ENCODE results near the gene STUB1. TPM values are rescaled to one million over a fixed set of nuclear protein-coding genes. Genes with fewer than 3 reads are reported as not detected.

STUB1 gene
- total RNA-seq, 1 experiment from 2014 or later, result 111 TPM

DNA sequence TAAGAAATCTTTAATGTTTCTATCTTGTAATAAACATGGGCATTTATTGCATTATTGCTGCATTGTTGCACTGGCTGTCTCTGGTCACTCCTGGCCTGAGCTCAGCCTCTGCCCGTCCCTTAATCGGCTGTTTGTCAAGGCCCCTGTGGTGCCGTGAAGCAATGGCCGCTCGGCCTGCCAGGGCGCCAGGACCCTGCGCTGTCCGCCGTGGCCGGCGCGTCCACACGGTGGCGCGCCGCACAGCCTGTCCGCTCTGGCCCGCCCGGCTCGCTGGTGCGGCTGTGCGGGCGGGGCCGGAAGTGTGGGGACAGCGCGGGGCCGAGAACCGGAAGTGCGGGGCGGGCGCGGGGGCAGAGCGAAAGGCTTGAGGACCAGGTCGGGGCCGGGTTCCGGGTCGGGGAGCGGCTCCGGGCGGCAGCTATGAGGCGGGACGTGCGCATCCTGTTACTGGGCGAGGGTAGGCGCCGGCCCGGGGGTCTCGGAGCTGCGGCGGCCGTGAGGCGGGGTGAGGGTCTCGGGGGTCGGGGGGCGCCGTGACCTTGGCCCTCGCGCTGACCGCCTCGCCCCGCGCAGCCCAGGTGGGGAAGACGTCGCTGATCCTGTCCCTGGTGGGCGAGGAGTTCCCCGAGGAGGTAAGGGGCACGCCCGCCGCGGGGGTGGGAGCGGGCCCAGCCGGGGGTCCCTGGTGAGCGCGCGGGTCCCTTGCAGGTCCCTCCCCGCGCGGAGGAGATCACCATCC lies 12.3 kb upstream of the STUB1 start, which contains the start of gene RHOT2:
Gene RHOT2 (plus strand): TSS at position 353 of the 739 bp plus-strand sequence. CDS start 68 bp downstream, at position 421.
- CTCF ChIA-PET, result no interaction called here
- ATAC-seq, result peak; percentile 90
- Histone ChIP-seq H3K27me3 (ENCODE audit: insufficient read depth, low read length) (no peaks in the 10 kb centered on the region), H4K20me1 (ENCODE audit: insufficient read depth) (no peaks in the 10 kb centered on the region), H3K9me2 (ENCODE audit: insufficient read depth) (no peaks in the 10 kb centered on the region), H2AFZ (ENCODE audit: low read depth, low read length, poor library complexity, severe bottlenecking) (no peak within 1 kb of the TSS), H3K9ac (ENCODE audit: low read length) (peak within 1 kb of the TSS; percentile 80), H3K79me2 (ENCODE audit: insufficient read depth, low read length) (peaks cover 26% of the 10 kb centered on the region), H3K9me3 (ENCODE audit: control insufficient read depth in 1 of 2, insufficient read depth in 1 of 2, low read depth in 1 of 2, low read length in 2 of 2) (no peaks in the 10 kb centered on the region), H3K36me3 (ENCODE audit: control insufficient read depth in 1 of 2, insufficient read depth in 2 of 2, low read length in 2 of 2) (peaks cover 0 to 4% of the 10 kb centered on the region in 2 experiments; a peak in 1 of 4 replicates), H3K4me3 (replicated peaks in 1 of 2; ENCODE audit: low read depth in 1 of 2, low read length in 2 of 2) (peak within 1 kb of the TSS; percentile 66 to 72), H3K27ac (ENCODE audit: low read depth, low read length) (peak within 1 kb of the TSS; percentile 78), H3K4me2 (ENCODE audit: low read length) (peak within 1 kb of the TSS; percentile 74), H3K4me1 (ENCODE audit: control insufficient read depth in 1 of 2, insufficient read depth in 2 of 2, low read length in 2 of 2) (peaks cover 0 to 10% of the 10 kb centered on the region in 2 experiments; a peak in 1 of 4 replicates)
- intact Hi-C loops (cut with micrococcal nuclease), result no loop called here
- RAD21 ChIA-PET (ENCODE audit: low non-redundant PET in 1 of 2, low total read pairs in 2 of 2, uncharacterized antibody in 2 of 2, unreplicated experiment in 2 of 2), result no interaction called here
- BruUV-seq (replicated peaks), result no TSS peak
- no peak for DNase-seq (ENCODE audit: low read depth, low spot score)
- POLR2A ChIA-PET, result no interaction called here
- TF ChIP-seq, protein P1, sequence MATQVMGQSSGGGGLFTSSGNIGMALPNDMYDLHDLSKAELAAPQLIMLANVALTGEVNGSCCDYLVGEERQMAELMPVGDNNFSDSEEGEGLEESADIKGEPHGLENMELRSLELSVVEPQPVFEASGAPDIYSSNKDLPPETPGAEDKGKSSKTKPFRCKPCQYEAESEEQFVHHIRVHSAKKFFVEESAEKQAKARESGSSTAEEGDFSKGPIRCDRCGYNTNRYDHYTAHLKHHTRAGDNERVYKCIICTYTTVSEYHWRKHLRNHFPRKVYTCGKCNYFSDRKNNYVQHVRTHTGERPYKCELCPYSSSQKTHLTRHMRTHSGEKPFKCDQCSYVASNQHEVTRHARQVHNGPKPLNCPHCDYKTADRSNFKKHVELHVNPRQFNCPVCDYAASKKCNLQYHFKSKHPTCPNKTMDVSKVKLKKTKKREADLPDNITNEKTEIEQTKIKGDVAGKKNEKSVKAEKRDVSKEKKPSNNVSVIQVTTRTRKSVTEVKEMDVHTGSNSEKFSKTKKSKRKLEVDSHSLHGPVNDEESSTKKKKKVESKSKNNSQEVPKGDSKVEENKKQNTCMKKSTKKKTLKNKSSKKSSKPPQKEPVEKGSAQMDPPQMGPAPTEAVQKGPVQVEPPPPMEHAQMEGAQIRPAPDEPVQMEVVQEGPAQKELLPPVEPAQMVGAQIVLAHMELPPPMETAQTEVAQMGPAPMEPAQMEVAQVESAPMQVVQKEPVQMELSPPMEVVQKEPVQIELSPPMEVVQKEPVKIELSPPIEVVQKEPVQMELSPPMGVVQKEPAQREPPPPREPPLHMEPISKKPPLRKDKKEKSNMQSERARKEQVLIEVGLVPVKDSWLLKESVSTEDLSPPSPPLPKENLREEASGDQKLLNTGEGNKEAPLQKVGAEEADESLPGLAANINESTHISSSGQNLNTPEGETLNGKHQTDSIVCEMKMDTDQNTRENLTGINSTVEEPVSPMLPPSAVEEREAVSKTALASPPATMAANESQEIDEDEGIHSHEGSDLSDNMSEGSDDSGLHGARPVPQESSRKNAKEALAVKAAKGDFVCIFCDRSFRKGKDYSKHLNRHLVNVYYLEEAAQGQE (IDR thresholded peaks at IDR 0.05; ENCODE audit: low read depth), result no peak
- no peak for TF ChIP-seq CEBPB (IDR thresholded peaks at IDR 0.05; ENCODE audit: low read depth)
- no peak for TF ChIP-seq SRF (IDR thresholded peaks at IDR 0.05; ENCODE audit: low read depth)
- TF ChIP-seq, protein P2, sequence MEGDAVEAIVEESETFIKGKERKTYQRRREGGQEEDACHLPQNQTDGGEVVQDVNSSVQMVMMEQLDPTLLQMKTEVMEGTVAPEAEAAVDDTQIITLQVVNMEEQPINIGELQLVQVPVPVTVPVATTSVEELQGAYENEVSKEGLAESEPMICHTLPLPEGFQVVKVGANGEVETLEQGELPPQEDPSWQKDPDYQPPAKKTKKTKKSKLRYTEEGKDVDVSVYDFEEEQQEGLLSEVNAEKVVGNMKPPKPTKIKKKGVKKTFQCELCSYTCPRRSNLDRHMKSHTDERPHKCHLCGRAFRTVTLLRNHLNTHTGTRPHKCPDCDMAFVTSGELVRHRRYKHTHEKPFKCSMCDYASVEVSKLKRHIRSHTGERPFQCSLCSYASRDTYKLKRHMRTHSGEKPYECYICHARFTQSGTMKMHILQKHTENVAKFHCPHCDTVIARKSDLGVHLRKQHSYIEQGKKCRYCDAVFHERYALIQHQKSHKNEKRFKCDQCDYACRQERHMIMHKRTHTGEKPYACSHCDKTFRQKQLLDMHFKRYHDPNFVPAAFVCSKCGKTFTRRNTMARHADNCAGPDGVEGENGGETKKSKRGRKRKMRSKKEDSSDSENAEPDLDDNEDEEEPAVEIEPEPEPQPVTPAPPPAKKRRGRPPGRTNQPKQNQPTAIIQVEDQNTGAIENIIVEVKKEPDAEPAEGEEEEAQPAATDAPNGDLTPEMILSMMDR (IDR thresholded peaks at IDR 0.05 in 2 of 3, conservative IDR thresholded peaks at IDR 0.05 in 1 of 3; ENCODE audit: borderline replicate concordance in 1 of 3, insufficient read depth in 1 of 3, low read depth in 2 of 3, low read length in 2 of 3), result peak; percentile 37 to 60 (median 49); a peak in 5 of 6 replicates
- TF ChIP-seq CBX3 (IDR thresholded peaks at IDR 0.05; ENCODE audit: low read depth), result no peak
- TF ChIP-seq ZNF274 (IDR thresholded peaks at IDR 0.05; ENCODE audit: low read depth, low read length), result no peak
- no peak for TF ChIP-seq ZFX (IDR thresholded peaks at IDR 0.05)
- TF ChIP-seq JUND (IDR thresholded peaks at IDR 0.05), result no peak
- TF ChIP-seq, protein P3, sequence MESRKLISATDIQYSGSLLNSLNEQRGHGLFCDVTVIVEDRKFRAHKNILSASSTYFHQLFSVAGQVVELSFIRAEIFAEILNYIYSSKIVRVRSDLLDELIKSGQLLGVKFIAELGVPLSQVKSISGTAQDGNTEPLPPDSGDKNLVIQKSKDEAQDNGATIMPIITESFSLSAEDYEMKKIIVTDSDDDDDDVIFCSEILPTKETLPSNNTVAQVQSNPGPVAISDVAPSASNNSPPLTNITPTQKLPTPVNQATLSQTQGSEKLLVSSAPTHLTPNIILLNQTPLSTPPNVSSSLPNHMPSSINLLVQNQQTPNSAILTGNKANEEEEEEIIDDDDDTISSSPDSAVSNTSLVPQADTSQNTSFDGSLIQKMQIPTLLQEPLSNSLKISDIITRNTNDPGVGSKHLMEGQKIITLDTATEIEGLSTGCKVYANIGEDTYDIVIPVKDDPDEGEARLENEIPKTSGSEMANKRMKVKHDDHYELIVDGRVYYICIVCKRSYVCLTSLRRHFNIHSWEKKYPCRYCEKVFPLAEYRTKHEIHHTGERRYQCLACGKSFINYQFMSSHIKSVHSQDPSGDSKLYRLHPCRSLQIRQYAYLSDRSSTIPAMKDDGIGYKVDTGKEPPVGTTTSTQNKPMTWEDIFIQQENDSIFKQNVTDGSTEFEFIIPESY (IDR thresholded peaks at IDR 0.05; ENCODE audit: extremely low read depth, insufficient replicate concordance, low read length), result no peak
- no peak for TF ChIP-seq EZH2 (IDR thresholded peaks at IDR 0.05)
- TF ChIP-seq, protein P4, sequence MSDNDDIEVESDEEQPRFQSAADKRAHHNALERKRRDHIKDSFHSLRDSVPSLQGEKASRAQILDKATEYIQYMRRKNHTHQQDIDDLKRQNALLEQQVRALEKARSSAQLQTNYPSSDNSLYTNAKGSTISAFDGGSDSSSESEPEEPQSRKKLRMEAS (IDR thresholded peaks at IDR 0.05), result peak; percentile 50; the same call in 1 of the 2 replicates
- TF ChIP-seq SIN3A (IDR thresholded peaks at IDR 0.05; ENCODE audit: low read depth), result no peak
- no peak for TF ChIP-seq SP1 (IDR thresholded peaks at IDR 0.05; ENCODE audit: low read depth)
- TF ChIP-seq TCF7L2 (IDR thresholded peaks at IDR 0.05; ENCODE audit: borderline replicate concordance, extremely low read depth, insufficient read depth, insufficient read length), result no peak
- TF ChIP-seq POLR2A (IDR thresholded peaks at IDR 0.05; ENCODE audit: borderline replicate concordance, extremely low read depth, insufficient read depth, insufficient read length), result no peak
- TF ChIP-seq, protein P5, sequence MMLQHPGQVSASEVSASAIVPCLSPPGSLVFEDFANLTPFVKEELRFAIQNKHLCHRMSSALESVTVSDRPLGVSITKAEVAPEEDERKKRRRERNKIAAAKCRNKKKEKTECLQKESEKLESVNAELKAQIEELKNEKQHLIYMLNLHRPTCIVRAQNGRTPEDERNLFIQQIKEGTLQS (IDR thresholded peaks at IDR 0.05), result no peak
- TF ChIP-seq EGR1 (IDR thresholded peaks at IDR 0.05; ENCODE audit: low read depth), result peak; percentile 58
- no peak for TF ChIP-seq RAD21 (IDR thresholded peaks at IDR 0.05; ENCODE audit: low read depth)
- TF ChIP-seq YY1 (IDR thresholded peaks at IDR 0.05; ENCODE audit: extremely low read depth, insufficient replicate concordance, low read depth, low read length), result peak; percentile 86
- no peak for TF ChIP-seq FOSL1 (IDR thresholded peaks at IDR 0.05; ENCODE audit: low read depth)
